Measurements from ENCODE around the gene COPS9.

DNA sequence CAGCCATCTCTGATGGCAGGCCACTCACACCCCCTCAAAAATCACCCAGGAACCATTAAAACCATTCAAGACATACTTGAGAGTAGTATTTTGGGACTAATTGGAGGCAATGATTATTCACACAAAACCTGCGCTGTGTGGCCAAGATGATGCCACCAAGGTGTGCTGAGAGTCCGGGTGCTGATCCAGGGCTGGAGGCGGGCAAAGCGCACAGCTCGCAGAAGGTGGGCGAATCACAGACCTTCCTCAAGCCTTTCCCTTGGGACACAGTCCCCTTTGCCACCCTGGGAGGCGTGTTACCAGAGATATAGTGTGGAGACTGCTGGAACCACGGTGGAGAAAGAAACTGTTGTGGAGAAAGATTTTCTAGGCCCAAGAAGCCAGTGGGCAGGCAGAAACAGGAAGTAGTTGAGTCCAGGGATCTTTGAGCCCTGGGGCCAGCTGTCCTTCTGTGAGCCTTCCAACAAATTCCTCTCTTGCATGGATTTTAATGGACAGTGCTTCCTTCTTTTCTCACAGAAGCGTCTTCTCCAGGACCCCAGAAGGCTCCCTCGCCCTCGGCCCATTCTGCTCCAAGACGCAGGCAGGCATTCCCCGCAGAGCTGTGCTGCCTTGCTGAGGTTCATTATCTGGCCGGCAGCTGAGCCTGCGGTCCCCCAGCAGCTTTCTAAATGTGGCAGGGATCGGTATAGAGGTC, 8.0 kb downstream of the COPS9 start:
- TF ChIP-seq, protein P1, sequence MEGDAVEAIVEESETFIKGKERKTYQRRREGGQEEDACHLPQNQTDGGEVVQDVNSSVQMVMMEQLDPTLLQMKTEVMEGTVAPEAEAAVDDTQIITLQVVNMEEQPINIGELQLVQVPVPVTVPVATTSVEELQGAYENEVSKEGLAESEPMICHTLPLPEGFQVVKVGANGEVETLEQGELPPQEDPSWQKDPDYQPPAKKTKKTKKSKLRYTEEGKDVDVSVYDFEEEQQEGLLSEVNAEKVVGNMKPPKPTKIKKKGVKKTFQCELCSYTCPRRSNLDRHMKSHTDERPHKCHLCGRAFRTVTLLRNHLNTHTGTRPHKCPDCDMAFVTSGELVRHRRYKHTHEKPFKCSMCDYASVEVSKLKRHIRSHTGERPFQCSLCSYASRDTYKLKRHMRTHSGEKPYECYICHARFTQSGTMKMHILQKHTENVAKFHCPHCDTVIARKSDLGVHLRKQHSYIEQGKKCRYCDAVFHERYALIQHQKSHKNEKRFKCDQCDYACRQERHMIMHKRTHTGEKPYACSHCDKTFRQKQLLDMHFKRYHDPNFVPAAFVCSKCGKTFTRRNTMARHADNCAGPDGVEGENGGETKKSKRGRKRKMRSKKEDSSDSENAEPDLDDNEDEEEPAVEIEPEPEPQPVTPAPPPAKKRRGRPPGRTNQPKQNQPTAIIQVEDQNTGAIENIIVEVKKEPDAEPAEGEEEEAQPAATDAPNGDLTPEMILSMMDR (IDR thresholded peaks at IDR 0.05), result no peak
- TF ChIP-seq, protein P2, sequence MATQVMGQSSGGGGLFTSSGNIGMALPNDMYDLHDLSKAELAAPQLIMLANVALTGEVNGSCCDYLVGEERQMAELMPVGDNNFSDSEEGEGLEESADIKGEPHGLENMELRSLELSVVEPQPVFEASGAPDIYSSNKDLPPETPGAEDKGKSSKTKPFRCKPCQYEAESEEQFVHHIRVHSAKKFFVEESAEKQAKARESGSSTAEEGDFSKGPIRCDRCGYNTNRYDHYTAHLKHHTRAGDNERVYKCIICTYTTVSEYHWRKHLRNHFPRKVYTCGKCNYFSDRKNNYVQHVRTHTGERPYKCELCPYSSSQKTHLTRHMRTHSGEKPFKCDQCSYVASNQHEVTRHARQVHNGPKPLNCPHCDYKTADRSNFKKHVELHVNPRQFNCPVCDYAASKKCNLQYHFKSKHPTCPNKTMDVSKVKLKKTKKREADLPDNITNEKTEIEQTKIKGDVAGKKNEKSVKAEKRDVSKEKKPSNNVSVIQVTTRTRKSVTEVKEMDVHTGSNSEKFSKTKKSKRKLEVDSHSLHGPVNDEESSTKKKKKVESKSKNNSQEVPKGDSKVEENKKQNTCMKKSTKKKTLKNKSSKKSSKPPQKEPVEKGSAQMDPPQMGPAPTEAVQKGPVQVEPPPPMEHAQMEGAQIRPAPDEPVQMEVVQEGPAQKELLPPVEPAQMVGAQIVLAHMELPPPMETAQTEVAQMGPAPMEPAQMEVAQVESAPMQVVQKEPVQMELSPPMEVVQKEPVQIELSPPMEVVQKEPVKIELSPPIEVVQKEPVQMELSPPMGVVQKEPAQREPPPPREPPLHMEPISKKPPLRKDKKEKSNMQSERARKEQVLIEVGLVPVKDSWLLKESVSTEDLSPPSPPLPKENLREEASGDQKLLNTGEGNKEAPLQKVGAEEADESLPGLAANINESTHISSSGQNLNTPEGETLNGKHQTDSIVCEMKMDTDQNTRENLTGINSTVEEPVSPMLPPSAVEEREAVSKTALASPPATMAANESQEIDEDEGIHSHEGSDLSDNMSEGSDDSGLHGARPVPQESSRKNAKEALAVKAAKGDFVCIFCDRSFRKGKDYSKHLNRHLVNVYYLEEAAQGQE (IDR thresholded peaks at IDR 0.05; ENCODE audit: insufficient read depth in 1 of 2, low read depth in 2 of 2, low read length in 1 of 2), result no peak
